HG03457 (cell line): Measurements from ENCODE around the gene INSRR.
A peak's percentile ranks its signal among the peaks of the same experiment; 100 is the strongest.

Experiments
- ATAC-seq: cut with Tn5 transposase; IDR thresholded peaks from one replicate; pipeline ENCODE4 v1.9.1; 2021; ENCODE audit warnings: moderate number of reproducible peaks; ENCODE audit not compliant: unreplicated experiment

The INSRR gene

GRCh38 chr1:156836041-156836654 lies 22.8 kb downstream of the INSRR start:
- ATAC-seq, result no peak

DNA sequence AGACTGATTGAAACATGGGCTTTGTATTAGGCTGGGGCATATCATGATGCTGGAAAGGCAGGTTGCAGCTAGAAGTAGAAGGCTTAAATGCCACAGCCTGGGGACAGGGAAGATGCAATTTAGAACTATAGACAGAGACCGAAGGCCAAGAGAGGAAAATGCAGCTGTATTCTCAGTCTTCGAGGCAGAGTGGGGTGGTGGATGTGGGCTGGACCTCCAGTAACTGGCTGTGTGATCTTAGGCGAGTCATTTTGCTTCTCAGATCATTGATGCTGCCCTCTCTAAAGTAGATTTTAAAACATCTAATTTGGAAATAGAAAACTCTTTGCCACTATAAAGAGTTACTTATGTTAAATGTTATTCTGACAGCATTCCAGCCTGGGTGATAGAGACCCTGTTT lies 24.6 kb downstream of the INSRR start:
- no peak for ATAC-seq

DNA sequence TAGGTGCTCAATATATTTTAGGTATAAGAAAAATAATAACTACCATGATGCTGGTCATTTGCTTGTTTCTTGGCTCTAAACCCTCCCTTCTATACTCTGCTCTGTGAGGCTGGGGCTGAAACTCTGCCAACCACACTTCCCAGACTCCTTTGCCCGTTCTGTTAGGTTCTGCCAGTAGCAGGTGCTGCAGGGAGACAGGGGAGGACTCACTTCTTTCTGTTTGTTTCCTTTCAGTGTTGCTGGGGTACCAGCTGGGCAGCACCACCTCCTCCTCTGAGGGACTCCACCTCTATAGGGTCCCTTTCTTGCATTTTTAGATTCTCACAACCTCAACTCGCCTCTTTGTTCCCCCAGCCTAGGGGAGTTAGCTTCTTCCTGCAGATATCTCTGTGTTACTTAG lies 25.3 kb downstream of the INSRR start:
- no peak for ATAC-seq

- no peak for ATAC-seq
Measured at GRCh38 chr1:156832434-156832833, 26.5 kb downstream of the INSRR start.

- no peak for ATAC-seq
Measured at GRCh38 chr1:156828400-156829124, 30.4 kb downstream of the INSRR start.

- ATAC-seq, result no peak
Measured at GRCh38 chr1:156826630-156827029, 32.3 kb downstream of the INSRR start.

DNA sequence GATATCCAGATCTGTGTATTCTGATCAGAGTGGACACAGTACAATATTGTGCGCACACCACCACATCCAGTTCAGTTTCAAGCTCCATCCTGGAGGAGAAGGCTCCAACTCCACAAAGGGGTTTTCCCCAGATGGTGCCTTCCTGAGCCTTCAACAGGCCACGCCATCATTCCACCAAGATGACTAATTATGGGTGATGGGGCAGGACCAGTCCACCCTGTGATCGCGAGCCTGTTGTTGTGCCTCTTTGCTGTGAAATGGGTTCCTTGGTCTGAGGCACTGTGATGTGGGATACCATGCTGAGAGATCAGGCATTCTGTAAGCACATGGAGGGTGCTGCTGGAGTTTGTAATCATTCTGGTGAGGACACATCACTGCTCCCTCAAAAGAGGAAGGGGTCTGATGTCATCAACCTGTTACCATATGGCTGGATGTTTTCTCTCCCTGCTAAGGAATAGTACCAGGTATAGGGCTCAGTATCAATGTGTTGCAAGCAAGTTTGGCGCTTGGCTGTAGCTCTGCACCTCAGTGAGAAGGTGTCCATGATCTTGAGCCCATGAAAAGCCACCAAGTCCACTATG lies 35.6 kb downstream of the INSRR start:
- no peak for ATAC-seq

- no peak for ATAC-seq
Measured at GRCh38 chr1:156822680-156823079, 36.2 kb downstream of the INSRR start.

- ATAC-seq, result no peak
Measured at GRCh38 chr1:156821801-156822200, 37.1 kb downstream of the INSRR start.

GRCh38 chr1:156816561-156817328 lies 42.2 kb downstream of the INSRR start, which contains the start of gene SH2D2A:
Gene SH2D2A (minus strand): TSS chr1:156816848. CDS start chr1:156816708, 140 bp downstream.
- ATAC-seq, result peak; percentile 72

DNA sequence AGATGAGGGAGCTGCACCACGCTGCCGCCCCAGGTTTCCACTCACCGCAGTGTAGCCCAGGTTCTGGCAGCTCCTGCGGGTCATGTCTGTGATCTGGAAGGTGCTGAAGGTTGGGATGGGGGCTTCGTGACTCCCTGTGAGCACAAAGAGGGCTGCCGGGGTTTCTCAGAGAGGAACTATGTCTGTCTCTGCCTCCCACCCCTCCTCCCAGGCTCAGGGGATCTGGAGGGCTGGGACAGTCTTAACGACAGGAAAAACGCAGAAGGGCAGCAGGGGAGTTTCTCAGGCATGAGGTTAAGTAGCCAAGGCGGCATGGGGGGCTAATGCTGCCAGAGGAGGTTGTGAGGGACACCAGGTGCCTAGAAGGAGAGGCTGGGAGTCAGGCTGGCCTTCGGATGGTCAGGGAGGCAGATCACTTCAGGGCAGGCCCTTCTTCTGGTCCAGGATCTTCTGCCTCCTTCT lies 42.9 kb downstream of the INSRR start:
- no peak for ATAC-seq

DNA sequence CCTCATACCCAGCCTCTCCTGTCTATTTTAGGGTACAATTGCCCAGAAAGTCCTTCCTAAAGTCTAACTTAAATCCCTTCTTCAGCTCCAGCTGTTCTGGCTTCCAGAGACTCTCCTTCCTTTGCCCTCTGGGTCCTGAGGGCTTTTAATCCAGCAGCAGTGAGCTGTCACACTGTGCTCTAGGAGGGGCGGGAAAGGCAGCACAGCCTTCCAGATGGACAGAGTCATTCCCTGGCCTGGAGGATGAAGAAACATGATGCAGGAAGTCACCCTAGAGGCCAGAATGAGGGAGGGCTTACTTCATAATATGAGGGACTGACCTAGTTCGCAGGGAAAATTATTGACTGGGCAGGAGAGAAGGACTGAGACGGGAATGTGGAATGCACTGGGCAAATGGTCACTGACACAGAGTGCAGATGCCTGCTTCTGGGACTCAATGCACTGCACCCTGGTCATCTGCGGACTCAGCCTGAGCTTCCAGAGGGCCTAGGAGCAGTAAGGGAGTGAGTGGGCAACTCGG lies 43.5 kb downstream of the INSRR start:
- no peak for ATAC-seq

DNA sequence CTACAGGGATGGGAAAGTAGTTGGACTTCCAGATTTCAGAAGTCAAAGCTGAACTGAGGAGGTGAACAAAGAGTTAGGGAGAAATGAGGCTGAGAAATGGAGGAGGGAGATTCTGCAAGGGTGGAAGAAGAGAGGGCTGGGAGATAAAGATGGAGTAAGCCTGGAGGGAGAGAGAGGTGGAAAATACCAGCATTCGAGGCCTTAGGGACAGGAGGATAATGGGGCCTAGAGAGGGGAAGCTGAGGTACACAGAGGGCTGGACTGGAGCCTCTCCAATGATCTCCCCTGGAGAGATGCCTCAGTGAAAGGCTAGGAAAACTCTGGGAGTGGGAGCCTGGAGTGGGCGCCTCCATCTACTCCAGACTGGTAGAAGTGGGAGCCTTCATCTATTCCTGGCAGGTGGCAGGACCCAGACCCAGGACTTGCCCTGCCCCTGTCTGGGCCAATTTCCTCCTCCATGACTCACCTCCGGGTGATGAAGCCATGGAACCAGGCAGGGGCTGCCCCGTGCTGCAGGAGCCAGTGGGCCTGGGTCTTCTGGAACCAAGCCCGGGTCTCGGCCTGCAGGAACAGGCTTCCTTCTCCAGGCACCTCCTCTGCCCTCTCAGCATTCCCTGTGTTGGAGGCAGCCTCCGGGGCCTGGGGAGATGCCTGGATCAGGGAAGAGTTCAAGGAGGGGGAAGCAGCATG lies 44.2 kb downstream of the INSRR start:
- no peak for ATAC-seq

GRCh38 chr1:156813750-156814570 lies 45.0 kb downstream of the INSRR start:
- ATAC-seq, result no peak

GRCh38 chr1:156813298-156813697 lies 45.6 kb downstream of the INSRR start:
- ATAC-seq, result no peak

GRCh38 chr1:156812293-156812990 lies 46.5 kb downstream of the INSRR start:
- no peak for ATAC-seq

DNA sequence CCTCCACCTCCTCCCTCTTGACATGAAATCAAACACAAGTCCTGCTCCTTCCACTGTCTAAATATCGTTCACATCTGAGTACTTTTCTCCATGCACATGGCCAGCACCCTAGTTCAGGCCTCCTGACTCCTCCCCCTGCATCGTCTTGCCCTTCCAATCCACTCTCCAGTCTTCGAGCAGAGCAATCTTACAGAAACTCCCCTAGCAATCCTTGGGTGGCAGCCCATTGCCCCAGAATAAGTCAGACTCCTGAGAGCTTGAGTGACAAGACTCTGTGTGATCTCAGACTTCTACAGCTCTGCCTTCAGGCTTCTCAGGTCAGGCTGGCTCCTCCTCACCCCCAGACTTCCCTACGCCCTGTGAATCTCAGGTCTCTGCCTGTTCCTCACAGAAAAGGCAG lies 47.7 kb downstream of the INSRR start:
- no peak for ATAC-seq

DNA sequence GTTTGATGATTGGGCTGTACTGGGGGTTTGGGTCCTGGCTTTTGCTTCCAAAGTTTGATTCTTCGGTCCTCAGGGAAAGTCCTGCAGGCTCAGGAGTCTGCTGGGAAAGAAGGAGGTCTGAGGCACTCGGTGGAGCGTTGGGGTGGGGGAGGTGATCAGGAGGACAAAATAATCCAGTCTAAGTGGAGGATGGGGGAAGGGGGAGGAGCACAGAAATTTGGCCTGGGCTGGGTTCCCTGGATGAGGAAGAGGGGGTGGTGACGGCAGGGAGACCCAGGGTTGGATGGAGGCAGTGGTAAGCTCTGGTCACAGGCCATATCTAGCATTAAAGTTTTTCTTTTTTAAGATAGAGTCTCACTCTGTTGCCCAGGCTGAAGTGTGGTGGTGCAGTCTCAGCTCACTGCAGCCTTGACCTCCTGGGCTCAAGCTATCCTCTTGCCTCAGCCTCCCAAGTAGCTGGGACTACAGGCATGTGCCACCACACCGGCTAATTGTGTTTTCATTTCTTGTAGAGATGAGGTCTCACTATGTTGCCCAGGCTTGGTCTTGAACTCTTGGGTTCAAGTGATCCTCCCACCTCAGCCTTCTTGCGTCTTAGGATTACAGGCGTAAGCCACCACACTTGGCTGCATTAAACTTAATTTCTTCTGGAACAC lies 49.1 kb downstream of the INSRR start:
- no peak for ATAC-seq

GRCh38 chr1:156809281-156809680 lies 49.6 kb downstream of the INSRR start:
- no peak for ATAC-seq
